Right lobe of liver (tissue), 6 donors: ENCODE results near the gene DOCK1. TPM values are rescaled to one million over a fixed set of nuclear protein-coding genes. Genes with fewer than 3 reads are reported as not detected.

Experiments
- ATAC-seq, 4 donors: fragments of 200-7000 bp; cut with Tn5 transposase; one replicate each; pipeline ENCODE4 v1.9.1; 2020; ENCODE audit warnings: mild to moderate bottlenecking in 4 of 4, moderate library complexity in 4 of 4
- DNase-seq, 3 donors: peaks; one replicate each; pipeline ENCODE4 v3.0.0-alpha.2; 2020
- H3K27ac ChIP-seq, 3 donors: fragments of 200-600 bp; one replicate each; pipeline ENCODE4 v1.8.0; 2022
- H3K27me3 ChIP-seq, 2 donors: fragments of 200-600 bp; one replicate each; pipeline ENCODE4 v1.8.0; 2022
- H3K36me3 ChIP-seq, 4 donors: fragments of 200-600 bp; sonication (generic) in 1 of 4; one replicate each; pipeline versions ENCODE4 v1.5.1 to v1.8.0; 2017 to 2022; ENCODE audit warnings: control low read depth in 1 of 4
- H3K4me1 ChIP-seq, 4 donors: fragments of 200-600 bp; sonication (generic) in 1 of 4; one replicate each; pipeline versions ENCODE4 v1.5.1 to v1.8.0; 2017 to 2022; ENCODE audit warnings: control low read depth in 1 of 4
- H3K4me3 ChIP-seq, 3 donors: fragments of 200-600 bp; one replicate each; pipeline ENCODE4 v1.8.0; 2022
- H3K9me3 ChIP-seq, 4 donors: fragments of 200-600 bp; sonication (generic) in 1 of 4; one replicate each; pipeline versions ENCODE4 v1.5.1 to v1.8.0; 2017 to 2022; ENCODE audit warnings: control low read depth in 1 of 4
- CTCF ChIP-seq, 4 donors: fragments of 200-600 bp in 3 of 4; fragments of 450-650 bp in 1 of 4; IDR thresholded peaks; one replicate each; pipeline versions ENCODE4 v1.5.1 to v1.8.0; 2016 to 2022; ENCODE audit warnings: antibody characterized with exemption in 4 of 4, mild to moderate bottlenecking in 2 of 4
- POLR2A ChIP-seq: fragments of 450-650 bp; IDR thresholded peaks from one replicate; pipeline ENCODE4 v1.6.1; 2017; ENCODE audit warnings: antibody characterized with exemption, mild to moderate bottlenecking
- WGBS: methylation state at CpG from one replicate; pipeline ENCODE4 v1.1.6; 2018; ENCODE audit warnings: low coverage, low lambda C conversion rate; ENCODE audit not compliant: insufficient coverage; ENCODE audit errors: missing lambda C conversion rate; 5-methylcytosine and 5-hydroxymethylcytosine counted together
- intact Hi-C, 2 donors: fragments of 100-400 bp; cut with DNase I; formaldehyde crosslinking; loops; one replicate each; pipeline versions ENCODE4 v1.11.2 to v1.14.1; 2022
- total RNA-seq, 6 experiments: library from RNA; depleted of rRNA in 2 of 6; stranded (reverse); fragments of >200 nt in 2 of 6; fragmentation: NEBNext Ultra II Directional in 3 of 6; extraction: Animal tissue kit (Norgen Biotek cat#: 25700) in 3 of 6; gene quantifications; one replicate each; pipeline versions ENCODE4 v1.1.0 to v1.2.4, GENCODE V29; 2016 to 2023
- donor health status: DM: no; HTN: yes; CAD: no.
- donor health status: DM: no; HTN: no; CAD: no.
- donor health status: DM: no; HTN: no; CAD: no.
- donor health status: DM: no; HTN: yes; CAD: no.
- donor health status: DM: no; HTN: yes; CAD: no.

The DOCK1 gene
- total RNA-seq, 6 experiments from 2014 or later: 13.8 to 17.8 (median 14.6) TPM

GRCh38 chr10:127459918-127460317 lies 554.7 kb downstream of the DOCK1 start:
- H3K9me3 ChIP-seq: no peaks in the 10 kb centered on the region
- no peak overlapping the region for H3K27ac ChIP-seq
- H3K36me3 ChIP-seq: no peaks in the 10 kb centered on the region
- intact Hi-C loops: no loop called here
- no peak for TF ChIP-seq POLR2A
- no peak for TF ChIP-seq CTCF (IDR thresholded peaks at IDR 0.05)
- no peak for DNase-seq
- H3K4me1 ChIP-seq: no peaks in the 10 kb centered on the region
- H3K4me3 ChIP-seq: no peak overlapping the region
- no peaks in the 10 kb centered on the region for H3K27me3 ChIP-seq
- 41% methylated on average over 7 of the region's 8 CpGs for WGBS
- no peak for ATAC-seq

DNA sequence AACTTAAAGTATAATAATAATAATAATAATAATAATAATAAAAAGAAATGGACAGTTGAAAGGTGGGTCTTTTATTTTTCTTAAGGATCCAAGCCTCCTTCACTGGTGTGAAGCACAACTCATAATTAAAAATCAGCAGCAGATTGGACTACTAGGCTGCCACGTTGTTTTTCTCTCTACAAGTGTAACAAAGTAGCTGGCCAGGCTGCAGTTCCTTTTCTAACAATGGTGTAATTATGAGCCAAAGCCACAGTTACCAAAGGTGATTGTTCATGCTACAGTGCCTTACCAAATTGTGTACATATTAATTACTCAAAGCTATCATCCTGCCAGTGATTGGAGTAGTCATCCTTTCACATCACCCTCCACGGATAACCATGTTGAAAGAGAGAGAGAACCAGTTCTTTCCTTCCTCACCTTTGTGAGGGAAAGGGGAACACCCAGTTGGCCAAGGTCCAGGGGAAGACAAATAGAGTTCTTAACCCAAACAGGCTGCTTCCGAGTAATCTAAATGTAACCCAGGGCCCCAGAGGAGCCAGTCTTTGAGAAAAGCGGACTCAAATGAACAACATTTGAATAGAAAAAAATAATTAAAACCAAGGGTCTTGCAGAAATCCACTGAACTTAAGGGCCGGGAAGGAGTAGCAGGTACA lies 557.5 kb downstream of the DOCK1 start:
- no peak for DNase-seq
- Histone ChIP-seq H3K9me3 (no peaks in the 10 kb centered on the region), H3K4me3 (no peak overlapping the region), H3K27ac (no peak overlapping the region), H3K4me1 (no peaks in the 10 kb centered on the region), H3K27me3 (no peaks in the 10 kb centered on the region), H3K36me3 (no peaks in the 10 kb centered on the region)
- intact Hi-C loops: no loop called here
- no peak for ATAC-seq
- WGBS: 37% methylated on average over 5 of the region's 5 CpGs
- no peak for TF ChIP-seq CTCF (IDR thresholded peaks at IDR 0.05)
- TF ChIP-seq POLR2A: no peak

DNA sequence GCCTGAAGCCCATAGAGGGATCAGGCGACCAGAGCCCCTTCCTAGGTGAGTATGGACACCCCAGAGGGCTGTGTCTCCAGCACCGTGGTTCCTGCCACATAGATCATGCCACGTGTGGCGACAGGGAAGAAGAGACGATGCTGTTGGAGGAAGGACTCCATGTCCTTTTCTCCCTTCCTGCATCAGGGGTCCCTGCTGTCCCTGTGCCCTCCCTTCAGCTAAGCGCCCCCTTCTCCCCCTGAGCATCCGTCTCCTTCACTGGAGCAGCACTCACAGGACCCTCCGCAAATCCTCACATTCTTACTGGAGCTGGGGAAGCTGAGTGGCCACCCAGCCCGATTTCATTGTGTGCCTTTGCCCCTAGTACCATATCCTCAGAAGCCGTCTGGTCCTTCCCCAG lies 558.3 kb downstream of the DOCK1 start:
- H3K4me1 ChIP-seq: no peaks in the 10 kb centered on the region
- no peaks in the 10 kb centered on the region for H3K36me3 ChIP-seq
- no peaks in the 10 kb centered on the region for H3K9me3 ChIP-seq
- no peak for DNase-seq
- no peak for ATAC-seq
- no peaks in the 10 kb centered on the region for H3K27me3 ChIP-seq
- TF ChIP-seq POLR2A (no peak), CTCF (IDR thresholded peaks at IDR 0.05) (no peak)
- 33% methylated on average over 2 of the region's 10 CpGs for WGBS
- H3K27ac ChIP-seq: no peak overlapping the region
- no peak overlapping the region for H3K4me3 ChIP-seq
- intact Hi-C loops: no loop called here

- Histone ChIP-seq H3K36me3 (no peaks in the 10 kb centered on the region), H3K4me1 (no peaks in the 10 kb centered on the region), H3K27ac (no peak overlapping the region), H3K4me3 (no peak overlapping the region), H3K27me3 (no peaks in the 10 kb centered on the region), H3K9me3 (no peaks in the 10 kb centered on the region)
- no peak for TF ChIP-seq CTCF (IDR thresholded peaks at IDR 0.05)
- TF ChIP-seq POLR2A: no peak
- intact Hi-C loops: no loop called here
- 67% methylated on average over 3 of the region's 6 CpGs for WGBS
- DNase-seq (no peak), ATAC-seq (no peak)
Observed at GRCh38 chr10:127464561-127464960, 559.3 kb downstream of the DOCK1 start.

GRCh38 chr10:127467811-127468210 lies 562.6 kb downstream of the DOCK1 start:
- Histone ChIP-seq H3K36me3 (no peaks in the 10 kb centered on the region), H3K27me3 (no peaks in the 10 kb centered on the region), H3K4me1 (no peaks in the 10 kb centered on the region), H3K27ac (no peak overlapping the region), H3K9me3 (no peaks in the 10 kb centered on the region), H3K4me3 (no peak overlapping the region)
- intact Hi-C loops: no loop called here
- TF ChIP-seq CTCF (IDR thresholded peaks at IDR 0.05) (no peak), POLR2A (no peak)
- ATAC-seq (no peak), DNase-seq (no peak)
- 70% methylated on average over 5 of the region's 10 CpGs for WGBS
